ENCODE data around the gene OSGIN1. TPM values are rescaled to one million over a fixed set of nuclear protein-coding genes. Genes with fewer than 3 reads are reported as not detected.

The OSGIN1 gene
- total RNA-seq, 1 donor from 2014 or later = 0.31 TPM

DNA sequence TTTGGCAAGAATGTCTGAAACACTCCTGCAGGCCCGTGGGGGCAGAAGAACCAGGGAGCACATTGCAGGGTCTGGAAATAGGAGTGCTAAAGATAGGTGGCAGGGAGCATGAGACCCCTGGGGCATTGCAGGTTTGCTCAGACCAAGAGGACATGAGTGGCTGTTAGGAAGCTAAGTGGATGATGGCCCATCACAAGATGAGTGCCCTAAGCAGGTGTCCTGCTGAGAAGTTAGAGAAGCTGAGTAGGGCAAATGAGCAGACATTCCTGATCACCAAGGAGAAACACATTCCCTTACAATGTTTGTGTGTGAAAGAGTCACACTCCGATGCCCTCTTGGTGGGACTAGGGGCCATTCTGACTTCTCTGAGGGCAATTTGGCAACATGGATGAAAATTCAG, 44.2 kb upstream of the OSGIN1 start:
- TF ChIP-seq, protein P1, sequence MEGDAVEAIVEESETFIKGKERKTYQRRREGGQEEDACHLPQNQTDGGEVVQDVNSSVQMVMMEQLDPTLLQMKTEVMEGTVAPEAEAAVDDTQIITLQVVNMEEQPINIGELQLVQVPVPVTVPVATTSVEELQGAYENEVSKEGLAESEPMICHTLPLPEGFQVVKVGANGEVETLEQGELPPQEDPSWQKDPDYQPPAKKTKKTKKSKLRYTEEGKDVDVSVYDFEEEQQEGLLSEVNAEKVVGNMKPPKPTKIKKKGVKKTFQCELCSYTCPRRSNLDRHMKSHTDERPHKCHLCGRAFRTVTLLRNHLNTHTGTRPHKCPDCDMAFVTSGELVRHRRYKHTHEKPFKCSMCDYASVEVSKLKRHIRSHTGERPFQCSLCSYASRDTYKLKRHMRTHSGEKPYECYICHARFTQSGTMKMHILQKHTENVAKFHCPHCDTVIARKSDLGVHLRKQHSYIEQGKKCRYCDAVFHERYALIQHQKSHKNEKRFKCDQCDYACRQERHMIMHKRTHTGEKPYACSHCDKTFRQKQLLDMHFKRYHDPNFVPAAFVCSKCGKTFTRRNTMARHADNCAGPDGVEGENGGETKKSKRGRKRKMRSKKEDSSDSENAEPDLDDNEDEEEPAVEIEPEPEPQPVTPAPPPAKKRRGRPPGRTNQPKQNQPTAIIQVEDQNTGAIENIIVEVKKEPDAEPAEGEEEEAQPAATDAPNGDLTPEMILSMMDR (IDR thresholded peaks at IDR 0.05; ENCODE audit: unreplicated experiment) = no peak
- Mint-ChIP-seq H3K36me3 (ENCODE audit: low read depth, unreplicated experiment) (no peaks in the 10 kb centered on the region), H3K4me1 (ENCODE audit: unreplicated experiment) (peaks cover 5% of the 10 kb centered on the region), H3K27ac (ENCODE audit: unreplicated experiment) (no peak overlapping the region), H3K27me3 (ENCODE audit: unreplicated experiment) (peaks cover 8% of the 10 kb centered on the region), H3K4me3 (ENCODE audit: unreplicated experiment) (no peak overlapping the region), H3K9me3 (ENCODE audit: unreplicated experiment) (no peaks in the 10 kb centered on the region)
- DNase-seq (ENCODE audit: low spot score) = no peak

DNA sequence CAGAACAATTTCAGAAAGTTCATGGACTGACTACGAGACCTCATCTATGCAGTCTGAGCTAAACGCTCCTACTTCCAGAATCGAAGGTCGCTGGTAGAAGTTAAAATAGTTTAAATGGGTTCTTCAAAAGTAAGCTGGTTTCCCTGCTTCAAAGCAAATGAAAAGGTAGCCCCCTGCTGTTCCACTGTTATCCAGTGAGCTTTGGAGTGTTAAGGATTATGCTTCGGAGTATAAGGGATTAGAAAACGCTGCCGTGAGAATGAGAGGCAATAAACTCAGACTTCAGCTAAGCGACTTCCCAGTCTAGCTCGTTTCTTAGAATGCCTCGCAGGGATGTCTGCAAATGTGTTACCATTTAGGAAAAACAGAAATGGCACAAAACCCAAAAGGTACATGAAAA, 41.8 kb upstream of the OSGIN1 start:
- H3K27me3 Mint-ChIP-seq (ENCODE audit: unreplicated experiment) = peaks cover 12% of the 10 kb centered on the region
- no peak for DNase-seq (ENCODE audit: low spot score)
- H3K4me3 Mint-ChIP-seq (ENCODE audit: unreplicated experiment) = no peak overlapping the region
- H3K4me1 Mint-ChIP-seq (ENCODE audit: unreplicated experiment) = peaks cover 5% of the 10 kb centered on the region
- TF ChIP-seq, protein P1 (IDR thresholded peaks at IDR 0.05; ENCODE audit: unreplicated experiment) = no peak
- peaks cover 7% of the 10 kb centered on the region for H3K36me3 Mint-ChIP-seq (ENCODE audit: low read depth, unreplicated experiment)
- H3K27ac Mint-ChIP-seq (ENCODE audit: unreplicated experiment) = no peak overlapping the region
- H3K9me3 Mint-ChIP-seq (ENCODE audit: unreplicated experiment) = no peaks in the 10 kb centered on the region

DNA sequence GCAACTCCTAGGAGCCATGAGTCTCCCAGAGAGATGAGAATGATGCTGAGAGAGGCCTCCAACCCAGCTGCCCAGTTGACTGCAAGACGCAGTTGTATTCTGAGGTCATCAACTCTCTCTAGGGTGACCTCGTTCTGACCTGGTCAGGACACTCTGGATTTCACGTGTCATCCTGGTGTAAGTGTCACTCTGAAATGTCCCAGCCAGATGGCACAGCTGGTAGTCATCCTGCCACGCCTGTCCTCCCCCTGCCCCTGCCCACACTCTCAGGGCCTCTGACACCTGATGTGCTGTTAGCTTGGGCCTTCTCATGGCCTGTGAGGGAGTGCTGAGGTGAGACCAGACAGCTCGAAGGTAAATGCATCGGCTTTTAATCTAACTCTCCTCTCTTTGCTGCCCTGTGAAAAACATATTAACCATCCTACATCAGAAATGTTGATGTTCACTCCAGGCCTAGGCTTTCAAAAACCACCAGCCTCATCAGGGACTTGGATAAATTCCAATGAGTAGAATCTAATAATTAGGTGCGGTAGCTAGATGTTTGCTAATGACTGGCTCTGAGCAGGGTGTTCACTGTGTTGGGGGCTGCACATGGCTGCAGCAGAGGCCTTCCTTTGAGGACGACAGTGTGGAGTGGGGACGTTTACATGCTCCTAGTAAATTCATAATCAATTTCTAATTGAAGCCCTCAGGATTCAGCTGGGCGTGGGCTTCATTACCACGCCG, 40.4 kb upstream of the OSGIN1 start:
- Mint-ChIP-seq H3K9me3 (ENCODE audit: unreplicated experiment) (no peaks in the 10 kb centered on the region), H3K4me3 (ENCODE audit: unreplicated experiment) (no peak overlapping the region), H3K36me3 (ENCODE audit: low read depth, unreplicated experiment) (peaks cover 15% of the 10 kb centered on the region), H3K27me3 (ENCODE audit: unreplicated experiment) (peaks cover 12% of the 10 kb centered on the region), H3K27ac (ENCODE audit: unreplicated experiment) (no peak overlapping the region), H3K4me1 (ENCODE audit: unreplicated experiment) (peaks cover 5% of the 10 kb centered on the region)
- TF ChIP-seq, protein P1 (IDR thresholded peaks at IDR 0.05; ENCODE audit: unreplicated experiment) = no peak
- no peak for DNase-seq (ENCODE audit: low spot score)

DNA sequence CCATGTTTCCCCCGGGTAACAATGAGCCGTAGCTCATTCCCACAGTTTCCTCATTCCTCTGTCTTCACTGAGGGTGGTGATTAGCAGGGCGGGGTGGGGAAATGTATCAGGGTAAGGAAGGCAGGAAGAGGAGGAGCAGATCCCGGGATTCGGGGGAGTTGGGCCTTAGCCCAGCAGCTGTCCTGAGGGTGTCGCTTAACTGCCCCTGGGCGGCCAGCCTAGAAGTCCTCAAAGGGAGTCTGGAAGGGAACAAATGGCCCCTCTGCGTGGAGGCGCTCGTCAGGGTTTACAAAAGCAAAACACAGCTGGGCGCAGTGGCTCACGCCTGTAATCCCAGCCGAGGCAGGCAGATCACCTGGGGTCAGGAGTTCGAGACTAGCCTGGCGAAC, 39.8 kb upstream of the OSGIN1 start:
- TF ChIP-seq, protein P1 (IDR thresholded peaks at IDR 0.05; ENCODE audit: unreplicated experiment) = no peak
- H3K27me3 Mint-ChIP-seq (ENCODE audit: unreplicated experiment) = peaks cover 16% of the 10 kb centered on the region
- H3K27ac Mint-ChIP-seq (ENCODE audit: unreplicated experiment) = no peak overlapping the region
- no peak overlapping the region for H3K4me3 Mint-ChIP-seq (ENCODE audit: unreplicated experiment)
- peaks cover 21% of the 10 kb centered on the region for H3K36me3 Mint-ChIP-seq (ENCODE audit: low read depth, unreplicated experiment)
- no peak for DNase-seq (ENCODE audit: low spot score)
- H3K9me3 Mint-ChIP-seq (ENCODE audit: unreplicated experiment) = no peaks in the 10 kb centered on the region
- H3K4me1 Mint-ChIP-seq (ENCODE audit: unreplicated experiment) = peaks cover 5% of the 10 kb centered on the region

DNA sequence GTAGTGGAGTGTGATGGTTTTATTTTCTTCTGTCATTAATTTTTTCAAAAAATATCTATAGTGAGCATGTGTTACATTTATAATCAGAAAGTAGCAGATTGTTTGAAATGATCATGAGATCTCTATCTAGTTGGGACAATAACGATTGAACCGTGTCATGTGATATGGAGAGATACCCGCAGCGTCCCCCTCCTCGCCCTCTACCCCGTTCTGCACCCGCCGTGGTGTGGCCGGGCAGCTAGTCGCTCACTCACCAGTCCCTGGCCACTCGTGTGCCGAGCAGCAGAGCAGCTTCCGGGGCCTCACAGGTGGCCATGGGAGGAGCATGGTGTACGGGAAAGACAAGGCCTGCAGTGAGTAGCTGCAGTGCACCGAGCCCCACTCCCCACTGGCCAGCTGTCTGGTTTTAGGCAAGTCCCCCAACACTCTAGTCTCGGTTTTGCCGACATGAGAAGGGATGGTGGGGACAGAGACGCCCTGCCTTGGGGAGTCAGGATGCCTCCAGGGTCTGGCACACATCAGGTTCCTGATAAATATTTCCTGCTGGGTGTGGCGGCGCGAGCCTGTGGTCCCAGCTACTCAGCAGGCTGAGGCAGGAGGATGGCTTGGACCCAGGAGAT, 38.8 kb upstream of the OSGIN1 start:
- Mint-ChIP-seq H3K27ac (ENCODE audit: unreplicated experiment) (no peak overlapping the region), H3K36me3 (ENCODE audit: low read depth, unreplicated experiment) (peaks cover 30% of the 10 kb centered on the region), H3K9me3 (ENCODE audit: unreplicated experiment) (no peaks in the 10 kb centered on the region), H3K27me3 (ENCODE audit: unreplicated experiment) (peaks cover 21% of the 10 kb centered on the region), H3K4me3 (ENCODE audit: unreplicated experiment) (no peak overlapping the region), H3K4me1 (ENCODE audit: unreplicated experiment) (peaks cover 5% of the 10 kb centered on the region)
- TF ChIP-seq, protein P1 (IDR thresholded peaks at IDR 0.05; ENCODE audit: unreplicated experiment) = no peak
- no peak for DNase-seq (ENCODE audit: low spot score)
